Osteoblast (primary cell): ENCODE data around the gene PXK. TPM values are rescaled to one million over a fixed set of nuclear protein-coding genes. Genes with fewer than 3 reads are reported as not detected.

Experiments used
- DNase-seq: peaks from one replicate; pipeline ENCODE4 v3.0.0; 2011; ENCODE audit warnings: low spot score, mixed read lengths; ENCODE audit not compliant: insufficient read length; ENCODE audit errors: missing footprints
- H2AFZ ChIP-seq: 2 replicates; pipeline ENCODE4 v1.6.0; 2011; ENCODE audit warnings: mild to moderate bottlenecking, low read length
- H3K27ac ChIP-seq: 2 replicates; pipeline ENCODE4 v1.5.1; 2011; ENCODE audit warnings: mild to moderate bottlenecking, low read depth, low read length, moderate library complexity
- H3K27me3 ChIP-seq: 2 replicates; pipeline ENCODE4 v1.6.0; 2012; ENCODE audit warnings: mild to moderate bottlenecking, control low read depth, inconsistent platforms, low read length, moderate library complexity; ENCODE audit not compliant: insufficient read depth
- H3K36me3 ChIP-seq: 2 replicates; pipeline ENCODE4 v1.5.1; 2011; ENCODE audit warnings: mild to moderate bottlenecking, low read length, control low read depth, moderate library complexity; ENCODE audit not compliant: insufficient read depth
- H3K4me1 ChIP-seq: 2 replicates; pipeline ENCODE4 v1.5.1; 2011; ENCODE audit warnings: mild to moderate bottlenecking, low read length, control low read depth, moderate library complexity; ENCODE audit not compliant: insufficient read depth
- H3K4me2 ChIP-seq: 2 replicates; pipeline ENCODE4 v1.6.0; 2011; ENCODE audit warnings: mild to moderate bottlenecking, low read length; ENCODE audit not compliant: insufficient read depth
- H3K4me3 ChIP-seq: fragments of 200-600 bp; sonication (generic); 3 replicates; pipeline ENCODE4 v1.5.1; 2012; ENCODE audit warnings: mild to moderate bottlenecking, low read length, inconsistent platforms; ENCODE audit not compliant: insufficient read depth
- H3K79me2 ChIP-seq: 2 replicates; pipeline ENCODE4 v1.6.0; 2012; ENCODE audit warnings: mild to moderate bottlenecking, low read length, control low read depth, inconsistent platforms; ENCODE audit not compliant: insufficient read depth
- H3K9me3 ChIP-seq: 2 replicates; pipeline ENCODE4 v1.5.1; 2011; ENCODE audit warnings: low read depth, low read length, control low read depth
- H4K20me1 ChIP-seq: 2 replicates; pipeline ENCODE4 v1.6.0; 2012; ENCODE audit warnings: mild to moderate bottlenecking, low read length, control low read depth; ENCODE audit not compliant: insufficient read depth
- total RNA-seq: library from RNA; depleted of rRNA; stranded (reverse); fragments of >200 nt; gene quantifications from 2 replicates; pipeline ENCODE4 v1.2.3, GENCODE V29; 2012
- TF ChIP-seq, protein P1 (sequence below): IDR thresholded peaks from 2 replicates; pipeline ENCODE4 v1.5.1; 2011; ENCODE audit warnings: mild to moderate bottlenecking, low read depth, low read length, moderate library complexity; ENCODE audit errors: extremely low read depth

The PXK gene
- total RNA-seq, 1 donor: 77.4 TPM

DNA sequence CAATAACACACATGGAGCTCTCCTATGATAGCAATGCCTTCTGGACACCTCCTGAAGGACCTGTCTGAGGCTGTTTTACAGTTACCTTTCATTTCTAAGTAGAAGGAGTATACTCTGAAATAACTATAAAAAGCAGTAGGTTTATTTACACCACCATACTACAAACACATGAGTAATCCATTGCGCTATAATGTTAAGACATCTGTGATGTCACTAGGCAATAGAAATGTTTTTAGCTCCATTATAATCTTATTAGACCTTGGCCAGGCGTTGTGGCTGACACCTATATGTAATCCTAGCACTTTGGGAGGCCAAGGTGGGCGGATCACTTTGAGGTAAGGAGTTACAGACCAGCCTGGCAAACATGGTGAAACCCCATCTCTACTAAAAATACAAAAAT lies 24.7 kb downstream of the PXK start:
- no peak overlapping the region for H3K4me2 ChIP-seq
- H2AFZ ChIP-seq: no peak overlapping the region
- H3K4me3 ChIP-seq: no peak overlapping the region
- H4K20me1 ChIP-seq: peaks cover 35% of the 10 kb centered on the region
- TF ChIP-seq, protein P1, sequence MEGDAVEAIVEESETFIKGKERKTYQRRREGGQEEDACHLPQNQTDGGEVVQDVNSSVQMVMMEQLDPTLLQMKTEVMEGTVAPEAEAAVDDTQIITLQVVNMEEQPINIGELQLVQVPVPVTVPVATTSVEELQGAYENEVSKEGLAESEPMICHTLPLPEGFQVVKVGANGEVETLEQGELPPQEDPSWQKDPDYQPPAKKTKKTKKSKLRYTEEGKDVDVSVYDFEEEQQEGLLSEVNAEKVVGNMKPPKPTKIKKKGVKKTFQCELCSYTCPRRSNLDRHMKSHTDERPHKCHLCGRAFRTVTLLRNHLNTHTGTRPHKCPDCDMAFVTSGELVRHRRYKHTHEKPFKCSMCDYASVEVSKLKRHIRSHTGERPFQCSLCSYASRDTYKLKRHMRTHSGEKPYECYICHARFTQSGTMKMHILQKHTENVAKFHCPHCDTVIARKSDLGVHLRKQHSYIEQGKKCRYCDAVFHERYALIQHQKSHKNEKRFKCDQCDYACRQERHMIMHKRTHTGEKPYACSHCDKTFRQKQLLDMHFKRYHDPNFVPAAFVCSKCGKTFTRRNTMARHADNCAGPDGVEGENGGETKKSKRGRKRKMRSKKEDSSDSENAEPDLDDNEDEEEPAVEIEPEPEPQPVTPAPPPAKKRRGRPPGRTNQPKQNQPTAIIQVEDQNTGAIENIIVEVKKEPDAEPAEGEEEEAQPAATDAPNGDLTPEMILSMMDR: no peak
- H3K9me3 ChIP-seq: no peaks in the 10 kb centered on the region
- no peak overlapping the region for H3K27ac ChIP-seq
- no peaks in the 10 kb centered on the region for H3K27me3 ChIP-seq
- H3K4me1 ChIP-seq: peaks cover 9% of the 10 kb centered on the region
- H3K79me2 ChIP-seq: peaks cover 64% of the 10 kb centered on the region
- DNase-seq: no peak
- H3K36me3 ChIP-seq: no peaks in the 10 kb centered on the region

DNA sequence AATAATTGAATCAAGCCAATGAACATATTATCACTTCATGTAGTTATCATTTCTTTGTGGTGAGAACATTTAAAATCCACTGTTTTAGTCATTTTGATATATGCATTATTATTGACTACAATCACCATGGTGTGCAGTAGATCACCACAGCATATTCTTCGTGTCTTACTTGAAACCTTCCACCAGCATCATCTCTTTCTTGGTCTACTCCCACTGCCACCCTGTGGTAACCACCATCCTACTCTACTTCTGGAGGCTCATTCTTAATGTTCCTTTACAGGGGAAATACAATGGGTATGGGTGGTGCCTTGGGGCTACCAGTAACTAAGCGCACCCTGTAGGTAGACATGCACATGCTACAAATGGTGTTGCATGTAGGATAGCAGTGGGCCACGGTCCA lies 25.4 kb downstream of the PXK start:
- Histone ChIP-seq H2AFZ (no peak overlapping the region), H3K9me3 (no peaks in the 10 kb centered on the region), H3K27me3 (no peaks in the 10 kb centered on the region), H4K20me1 (peaks cover 35% of the 10 kb centered on the region), H3K4me1 (peaks cover 9% of the 10 kb centered on the region), H3K4me2 (no peak overlapping the region), H3K79me2 (peaks cover 63% of the 10 kb centered on the region), H3K36me3 (no peaks in the 10 kb centered on the region), H3K27ac (no peak overlapping the region), H3K4me3 (no peak overlapping the region)
- no peak for DNase-seq
- TF ChIP-seq, protein P1: no peak

DNA sequence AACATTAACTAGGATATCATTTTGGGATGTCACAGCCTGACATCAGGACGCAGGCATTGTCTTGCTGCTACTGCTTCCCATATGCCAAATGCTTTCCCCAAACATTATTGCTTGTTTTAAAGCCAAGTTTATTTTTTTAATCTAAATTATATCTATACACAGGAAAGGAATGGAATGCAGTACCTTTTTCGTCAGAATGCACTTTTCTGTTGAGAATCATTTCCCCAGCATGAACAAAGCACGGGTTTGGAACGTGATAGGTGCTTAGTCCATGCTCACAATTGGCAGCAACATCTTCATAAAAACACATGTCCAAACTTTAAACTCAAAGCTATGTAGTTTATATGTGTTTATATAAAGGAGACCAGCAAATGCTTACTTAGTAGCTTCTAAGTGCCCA lies 26.1 kb downstream of the PXK start:
- Histone ChIP-seq H3K4me3 (no peak overlapping the region), H3K27me3 (no peaks in the 10 kb centered on the region), H3K4me1 (peaks cover 9% of the 10 kb centered on the region), H2AFZ (no peak overlapping the region), H4K20me1 (peaks cover 35% of the 10 kb centered on the region), H3K36me3 (no peaks in the 10 kb centered on the region), H3K4me2 (no peak overlapping the region), H3K79me2 (peaks cover 62% of the 10 kb centered on the region), H3K9me3 (no peaks in the 10 kb centered on the region), H3K27ac (no peak overlapping the region)
- no peak for DNase-seq
- TF ChIP-seq, protein P1: no peak

DNA sequence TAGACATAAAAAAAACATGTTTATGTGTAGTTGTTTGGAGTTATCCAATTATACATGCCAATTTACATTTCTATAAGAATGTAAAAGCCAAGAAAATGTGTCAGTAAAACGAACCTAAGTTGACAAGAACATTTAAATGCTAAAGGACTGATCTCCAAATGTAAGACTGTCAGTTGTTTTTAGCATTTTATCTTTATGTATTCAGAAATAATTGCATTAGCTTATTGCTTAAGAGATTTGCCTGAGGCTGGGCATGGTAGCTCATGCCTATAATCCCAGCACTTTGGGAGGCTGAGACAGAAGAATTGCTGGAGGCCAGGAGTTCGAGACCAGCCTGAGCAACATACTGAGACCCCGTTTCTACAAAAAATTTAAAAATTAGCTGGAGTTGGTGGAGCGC lies 26.9 kb downstream of the PXK start:
- Histone ChIP-seq H4K20me1 (peaks cover 35% of the 10 kb centered on the region), H3K27me3 (no peaks in the 10 kb centered on the region), H3K36me3 (no peaks in the 10 kb centered on the region), H3K4me3 (no peak overlapping the region), H2AFZ (no peak overlapping the region), H3K27ac (no peak overlapping the region), H3K9me3 (no peaks in the 10 kb centered on the region), H3K79me2 (peaks cover 58% of the 10 kb centered on the region), H3K4me1 (peaks cover 5% of the 10 kb centered on the region), H3K4me2 (no peak overlapping the region)
- no peak for DNase-seq
- TF ChIP-seq, protein P1: no peak
